Muscle layer of colon (tissue), 2 donors: ENCODE data around the gene GNB1L.
"Not testable (repeated sequence)": the region's sequence is repeated elsewhere in the genome, so short reads cannot be mapped to it uniquely, and the experiment has no call there.

Experiments used
- H3K27ac ChIP-seq: one replicate; pipeline ENCODE4 v1.7.0; 2013; ENCODE audit warnings: low read depth, mild to moderate bottlenecking, low read length, moderate library complexity
- H3K27me3 ChIP-seq, 2 donors: one replicate each; pipeline ENCODE4 v1.7.0; 2013; ENCODE audit warnings: low read length in 2 of 2, mild to moderate bottlenecking in 2 of 2; ENCODE audit not compliant: insufficient read depth in 2 of 2, control insufficient read depth in 1 of 2
- H3K36me3 ChIP-seq: one replicate; pipeline ENCODE4 v1.7.0; 2013; ENCODE audit warnings: mild to moderate bottlenecking, low read length; ENCODE audit not compliant: insufficient read depth
- H3K4me1 ChIP-seq: one replicate; pipeline ENCODE4 v1.7.0; 2013; ENCODE audit warnings: mild to moderate bottlenecking, low read length; ENCODE audit not compliant: insufficient read depth
- H3K4me3 ChIP-seq, 2 donors: one replicate each; pipeline ENCODE4 v1.7.0; 2013; ENCODE audit warnings: low read length in 2 of 2, low read depth in 1 of 2, mild to moderate bottlenecking in 1 of 2, moderate library complexity in 1 of 2
- H3K9ac ChIP-seq: one replicate; pipeline ENCODE4 v1.7.0; 2013; ENCODE audit warnings: low read length
- H3K9me3 ChIP-seq: one replicate; pipeline ENCODE4 v1.7.0; 2013; ENCODE audit warnings: mild to moderate bottlenecking, low read length
- donor health status: abdominal sarcoma.
- donor health status: Adenocarcinoma of cecum.

The GNB1L gene

GRCh38 chr22:19843107-19843856 lies 11.4 kb downstream of the GNB1L start:
- no peak overlapping the region for H3K4me3 ChIP-seq
- H3K4me1 ChIP-seq = no peaks in the 10 kb centered on the region
- no peaks in the 10 kb centered on the region for H3K36me3 ChIP-seq
- no peak overlapping the region for H3K27ac ChIP-seq
- H3K9ac ChIP-seq = no peak overlapping the region
- H3K9me3 ChIP-seq = no peaks in the 10 kb centered on the region
- H3K27me3 ChIP-seq = no peaks in the 10 kb centered on the region

DNA sequence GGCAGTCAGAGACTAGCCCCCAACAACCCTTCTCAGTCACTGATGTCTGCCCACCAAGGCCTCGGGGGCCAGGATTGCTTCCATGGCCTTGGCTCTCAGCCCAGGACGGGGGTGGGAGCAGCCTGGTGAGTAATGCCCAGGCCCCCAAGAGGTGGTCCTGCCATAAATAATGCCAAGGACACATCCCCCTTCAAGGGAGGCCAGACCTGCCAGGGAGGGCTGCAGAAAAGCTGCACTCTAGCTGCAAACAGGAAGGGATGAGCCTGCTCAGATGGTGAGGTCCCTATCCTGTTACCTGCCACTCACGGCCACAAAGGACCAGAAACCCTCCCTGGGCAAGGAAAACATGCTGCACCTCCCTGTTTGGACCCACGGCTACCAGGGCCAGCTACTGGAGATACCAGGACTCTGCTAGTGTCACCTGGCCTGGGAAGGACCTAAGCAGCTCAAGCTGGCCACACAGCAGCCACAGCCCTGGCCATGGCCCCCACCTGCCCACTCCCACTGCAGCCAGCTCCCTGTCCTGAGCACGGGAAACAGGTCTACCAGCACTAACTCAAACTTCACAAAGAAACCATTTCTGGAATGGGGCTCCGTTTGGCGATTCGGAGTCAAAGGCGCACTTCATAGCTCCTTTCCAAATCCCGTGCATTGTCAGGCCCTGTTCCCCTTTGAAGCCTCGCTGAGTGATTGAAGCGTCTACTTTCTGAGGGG lies 12.1 kb downstream of the GNB1L start:
- Histone ChIP-seq H3K9ac (no peak overlapping the region), H3K9me3 (no peaks in the 10 kb centered on the region), H3K27ac (no peak overlapping the region), H3K4me1 (no peaks in the 10 kb centered on the region), H3K27me3 (no peaks in the 10 kb centered on the region), H3K36me3 (no peaks in the 10 kb centered on the region), H3K4me3 (no peak overlapping the region)

DNA sequence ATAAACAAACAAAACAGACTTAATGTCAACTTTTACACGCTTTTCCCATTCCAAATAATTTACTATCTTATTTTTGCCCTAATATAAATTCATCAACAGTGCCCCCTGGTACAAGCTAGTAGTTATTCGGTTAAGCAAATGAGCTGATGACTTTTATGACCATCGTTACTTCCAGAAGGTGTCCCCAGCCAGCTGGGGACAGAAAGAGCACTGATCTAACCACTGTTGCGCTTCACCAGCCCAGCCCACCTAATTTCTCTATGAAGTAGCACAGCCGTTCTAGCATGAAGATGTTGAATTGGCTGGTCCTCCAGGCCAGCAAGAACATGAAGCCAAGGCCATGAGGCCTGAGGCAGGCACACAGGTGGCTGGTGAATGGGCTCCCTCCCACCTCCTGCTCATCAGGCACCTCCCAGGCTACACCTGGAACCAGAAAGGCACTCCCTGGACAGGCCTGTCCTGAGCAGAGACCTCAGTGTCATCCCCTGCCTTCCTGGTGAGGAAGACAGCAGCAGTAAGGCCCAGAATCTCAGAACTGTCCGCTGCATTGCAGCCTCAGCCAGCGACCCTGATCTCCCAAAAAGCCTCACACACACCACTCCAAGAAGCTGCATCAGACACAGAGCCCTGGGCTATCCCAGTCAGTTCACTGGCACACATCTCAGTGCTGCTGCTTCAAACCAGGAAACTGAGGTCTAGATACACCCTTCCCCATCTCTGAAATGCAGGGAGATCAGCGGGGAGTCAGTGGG lies 12.9 kb downstream of the GNB1L start:
- Histone ChIP-seq H3K36me3 (no peaks in the 10 kb centered on the region), H3K27me3 (no peaks in the 10 kb centered on the region), H3K9me3 (no peaks in the 10 kb centered on the region), H3K27ac (no peak overlapping the region), H3K9ac (no peak overlapping the region), H3K4me3 (no peak overlapping the region), H3K4me1 (no peaks in the 10 kb centered on the region)

- H3K4me3 ChIP-seq = no peak overlapping the region
These were observed 13.6 kb downstream of the GNB1L start for GRCh38 chr22:19840955-19841640.

DNA sequence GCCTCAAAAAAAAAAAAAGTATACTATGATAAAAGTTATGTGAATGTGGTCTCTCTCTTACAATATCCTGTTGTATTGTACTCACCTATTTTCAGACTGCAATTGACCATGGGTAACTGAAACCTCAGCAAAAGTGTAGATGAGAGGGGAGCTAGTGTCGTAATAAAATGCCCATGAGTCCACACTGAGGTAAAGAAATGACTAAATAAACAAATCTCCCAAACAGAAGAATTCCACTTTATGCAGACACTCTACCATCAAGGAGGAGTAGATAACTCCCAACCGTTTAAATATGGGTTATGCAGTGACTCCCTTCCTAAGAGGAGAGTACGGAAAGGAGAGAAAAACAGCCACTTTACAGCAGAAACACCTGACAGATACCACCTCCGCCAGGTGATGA lies 14.6 kb downstream of the GNB1L start:
- no peaks in the 10 kb centered on the region for H3K27me3 ChIP-seq
- no peaks in the 10 kb centered on the region for H3K9me3 ChIP-seq
- no peak overlapping the region for H3K9ac ChIP-seq
- no peaks in the 10 kb centered on the region for H3K4me1 ChIP-seq
- no peaks in the 10 kb centered on the region for H3K36me3 ChIP-seq
- no peak overlapping the region for H3K27ac ChIP-seq
- H3K4me3 ChIP-seq = no peak overlapping the region

More at GRCh38 chr22:19840955-19841640, 13.6 kb downstream of the GNB1L start:
- Histone ChIP-seq H3K27me3 (no peaks in the 10 kb centered on the region), H3K9ac (no peak overlapping the region), H3K36me3 (no peaks in the 10 kb centered on the region), H3K9me3 (no peaks in the 10 kb centered on the region), H3K4me1 (no peaks in the 10 kb centered on the region), H3K27ac (no peak overlapping the region)

GRCh38 chr22:19837915-19838314 lies 16.8 kb downstream of the GNB1L start:
- Histone ChIP-seq H3K4me3 (no peak overlapping the region), H3K36me3 (no peaks in the 10 kb centered on the region), H3K9me3 (no peaks in the 10 kb centered on the region), H3K27ac (no peak overlapping the region), H3K9ac (no peak overlapping the region), H3K27me3 (no peaks in the 10 kb centered on the region), H3K4me1 (no peaks in the 10 kb centered on the region)

- H3K4me1 ChIP-seq = no peaks in the 10 kb centered on the region
These were observed 18.2 kb downstream of the GNB1L start for GRCh38 chr22:19836512-19836911.

DNA sequence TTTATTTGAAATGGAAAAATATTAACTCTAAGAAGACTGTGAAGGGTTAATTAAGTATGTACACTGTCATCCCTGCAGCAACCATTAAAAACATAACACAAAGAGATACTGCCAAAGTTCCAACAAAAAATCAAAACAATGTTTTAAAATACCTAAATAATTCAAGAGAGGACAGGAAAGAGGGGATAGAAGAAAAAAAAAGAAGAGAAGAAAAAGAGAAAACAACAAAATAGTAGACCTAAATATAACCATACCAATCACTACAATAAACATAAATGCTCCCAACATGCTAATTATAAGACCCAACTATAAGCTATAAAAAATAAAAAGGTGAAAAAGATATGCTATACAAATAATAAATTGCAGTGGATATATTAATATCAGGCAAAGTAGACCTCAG lies 20.1 kb downstream of the GNB1L start:
- H3K4me1 ChIP-seq = no peaks in the 10 kb centered on the region
- H3K36me3 ChIP-seq = no peaks in the 10 kb centered on the region

More at GRCh38 chr22:19836512-19836911, 18.2 kb downstream of the GNB1L start:
- H3K4me3 ChIP-seq = no peak overlapping the region
- no peaks in the 10 kb centered on the region for H3K27me3 ChIP-seq
- no peak overlapping the region for H3K9ac ChIP-seq
- no peaks in the 10 kb centered on the region for H3K9me3 ChIP-seq
- no peaks in the 10 kb centered on the region for H3K36me3 ChIP-seq
- no peak overlapping the region for H3K27ac ChIP-seq

GRCh38 chr22:19833327-19833726 lies 21.3 kb downstream of the GNB1L start:
- H3K4me1 ChIP-seq, H3K9ac ChIP-seq, H3K27me3 ChIP-seq, H3K9me3 ChIP-seq, H3K27ac ChIP-seq, H3K36me3 ChIP-seq, H3K4me3 ChIP-seq: not testable (repeated sequence)

More for the DNA sequence above, 20.1 kb downstream of the GNB1L start:
- Histone ChIP-seq H3K27me3 (no peaks in the 10 kb centered on the region), H3K27ac (no peak overlapping the region), H3K9ac (no peak overlapping the region), H3K4me3 (no peak overlapping the region), H3K9me3 (no peaks in the 10 kb centered on the region)

DNA sequence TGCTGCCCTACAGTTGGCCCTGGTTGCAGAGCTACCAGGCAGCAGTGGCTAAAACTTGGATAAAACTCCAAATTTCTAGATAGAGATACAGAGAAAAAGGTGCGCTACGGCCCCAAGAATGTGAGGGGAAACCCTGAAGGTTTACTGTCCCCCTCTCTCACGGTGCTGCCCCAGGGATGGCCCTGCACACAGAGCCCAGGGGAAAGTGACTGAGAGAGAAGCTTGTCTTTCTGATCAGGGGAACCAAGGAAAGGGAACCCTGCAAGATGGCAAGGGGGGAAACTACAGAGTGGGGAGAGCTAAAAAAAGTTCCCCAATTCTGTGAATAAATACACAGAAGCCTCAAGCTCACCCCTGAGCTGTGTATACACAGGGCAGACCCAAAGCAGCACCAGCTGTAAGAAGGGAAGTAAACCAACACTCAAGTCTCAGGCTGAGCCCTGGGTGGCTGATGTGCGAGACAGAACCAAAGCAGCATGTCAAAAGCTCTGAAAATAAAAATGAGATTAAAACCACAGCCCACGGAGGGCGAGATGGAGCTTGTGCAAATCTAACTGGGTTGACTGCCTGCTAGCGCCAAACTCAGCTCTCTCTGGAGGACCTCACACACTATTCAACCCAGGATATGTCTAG lies 22.1 kb downstream of the GNB1L start:
- no peak overlapping the region for H3K4me3 ChIP-seq
- no peaks in the 10 kb centered on the region for H3K36me3 ChIP-seq
- no peaks in the 10 kb centered on the region for H3K9me3 ChIP-seq
- no peak overlapping the region for H3K9ac ChIP-seq
- no peaks in the 10 kb centered on the region for H3K4me1 ChIP-seq
- H3K27ac ChIP-seq = no peak overlapping the region
- no peaks in the 10 kb centered on the region for H3K27me3 ChIP-seq

DNA sequence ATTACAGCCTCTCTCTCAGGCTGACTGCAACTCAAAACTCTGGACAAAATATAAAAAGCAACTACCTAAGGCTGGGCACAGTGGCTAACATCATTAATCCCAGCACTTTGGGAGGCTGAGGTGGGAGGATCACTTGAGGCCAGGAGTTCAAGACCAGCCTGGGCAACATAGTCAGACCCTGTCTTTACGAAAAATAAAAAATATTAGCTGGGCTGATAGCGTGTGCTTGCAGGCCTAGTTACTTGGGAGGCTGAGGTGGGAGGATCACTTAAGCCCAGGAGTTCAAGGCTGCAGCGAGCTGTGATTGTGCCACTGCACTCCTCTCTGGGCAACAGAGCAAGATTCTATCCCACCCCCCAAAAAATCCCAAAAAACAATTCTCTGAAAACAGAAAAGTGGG lies 22.7 kb downstream of the GNB1L start:
- H3K9ac ChIP-seq, H3K9me3 ChIP-seq, H3K4me3 ChIP-seq, H3K4me1 ChIP-seq, H3K36me3 ChIP-seq, H3K27ac ChIP-seq, H3K27me3 ChIP-seq: not testable (repeated sequence)
